Myocyte (in vitro differentiated cells): ENCODE data around the gene ZNF280A. TPM values are rescaled to one million over a fixed set of nuclear protein-coding genes. Genes with fewer than 3 reads are reported as not detected.
"Not testable (repeated sequence)": the region's sequence is repeated elsewhere in the genome, so short reads cannot be mapped to it uniquely, and the experiment has no call there.

ENCODE experiments used
- DNase-seq: peaks from one replicate; pipeline ENCODE4 v3.0.0-alpha.2; 2012; ENCODE audit warnings: low read depth
- total RNA-seq: library from RNA; depleted of rRNA; stranded (reverse); fragments of >200 nt; gene quantifications from 2 replicates; pipeline ENCODE4 v1.2.3, GENCODE V29; 2014

Gene ZNF280A
- total RNA-seq, 1 donor from 2014 or later = not detected

GRCh38 chr22:22545084-22545483 is 25.0 kb upstream of the ZNF280A start:
- no peak for DNase-seq

- DNase-seq = peak; percentile 35
These were observed 18.3 kb upstream of the ZNF280A start for GRCh38 chr22:22538226-22538989.

GRCh38 chr22:22536916-22537315 is 16.8 kb upstream of the ZNF280A start:
- DNase-seq = no peak

- DNase-seq = no peak
These were observed 16.4 kb upstream of the ZNF280A start for GRCh38 chr22:22536515-22536914.

- DNase-seq = no peak
These were observed 15.6 kb upstream of the ZNF280A start for GRCh38 chr22:22535662-22536061.

GRCh38 chr22:22534604-22535415 is 14.7 kb upstream of the ZNF280A start:
- DNase-seq = no peak

GRCh38 chr22:22533863-22534262 is 13.8 kb upstream of the ZNF280A start:
- DNase-seq = no peak

- DNase-seq = no peak
These were observed 13.3 kb upstream of the ZNF280A start for GRCh38 chr22:22533417-22533816.

GRCh38 chr22:22532547-22533071 is 12.5 kb upstream of the ZNF280A start:
- DNase-seq = not testable (repeated sequence)

- no peak for DNase-seq
These were observed 11.9 kb upstream of the ZNF280A start for GRCh38 chr22:22531770-22532546.

- DNase-seq = no peak
These were observed 8.7 kb upstream of the ZNF280A start for GRCh38 chr22:22528780-22529179.

GRCh38 chr22:22527312-22527711 is 7.2 kb upstream of the ZNF280A start:
- no peak for DNase-seq

GRCh38 chr22:22526125-22526912 is 6.2 kb upstream of the ZNF280A start:
- DNase-seq = no peak

GRCh38 chr22:22523494-22523893 is 3.4 kb upstream of the ZNF280A start:
- no peak for DNase-seq

GRCh38 chr22:22521631-22522030 is 1.6 kb upstream of the ZNF280A start:
- DNase-seq = no peak

GRCh38 chr22:22520667-22521602 is 865 bp upstream of the ZNF280A start:
- DNase-seq = no peak

GRCh38 chr22:22519591-22519990 is 479 bp downstream of the ZNF280A start:
- no peak for DNase-seq

- DNase-seq = no peak
These were observed 3.1 kb downstream of the ZNF280A start for GRCh38 chr22:22516992-22517391.

- no peak for DNase-seq
These were observed 4.2 kb downstream of the ZNF280A start for GRCh38 chr22:22515890-22516289.

- peak; percentile 87 for DNase-seq
These were observed 5.6 kb downstream of the ZNF280A start for GRCh38 chr22:22514431-22514830.
